HEK293T (cell line): ENCODE data around the gene LRRC45.

Experiments used
- ARNT ChIP-seq: fragments of 450-650 bp; IDR thresholded peaks from 2 replicates; pipeline ENCODE4 v1.6.1; 2017; ENCODE audit warnings: mild to moderate bottlenecking
- BHLHE40 ChIP-seq: fragments of 450-650 bp; IDR thresholded peaks from 2 replicates; pipeline ENCODE4 v1.6.1; 2016; ENCODE audit warnings: mild to moderate bottlenecking, moderate library complexity, borderline replicate concordance
- CTBP1 ChIP-seq: fragments of 450-650 bp; IDR thresholded peaks from 2 replicates; pipeline ENCODE4 v1.6.1; 2016; ENCODE audit warnings: borderline replicate concordance
- FOXA1 ChIP-seq: fragments of 450-650 bp; IDR thresholded peaks from 2 replicates; pipeline ENCODE4 v1.6.1; 2016; ENCODE audit warnings: mild to moderate bottlenecking
- FOXM1 ChIP-seq: fragments of 450-650 bp; IDR thresholded peaks from 2 replicates; pipeline ENCODE4 v1.6.1; 2017; ENCODE audit warnings: mild to moderate bottlenecking, borderline replicate concordance
- SP1 ChIP-seq: fragments of 450-650 bp; IDR thresholded peaks from 2 replicates; pipeline ENCODE4 v1.6.1; 2017
- TARDBP ChIP-seq: fragments of 450-650 bp; IDR thresholded peaks from 2 replicates; pipeline ENCODE4 v1.6.1; 2016
- ZNF384 ChIP-seq: fragments of 450-650 bp; IDR thresholded peaks from 2 replicates; pipeline ENCODE4 v1.6.1; 2016

DNA sequence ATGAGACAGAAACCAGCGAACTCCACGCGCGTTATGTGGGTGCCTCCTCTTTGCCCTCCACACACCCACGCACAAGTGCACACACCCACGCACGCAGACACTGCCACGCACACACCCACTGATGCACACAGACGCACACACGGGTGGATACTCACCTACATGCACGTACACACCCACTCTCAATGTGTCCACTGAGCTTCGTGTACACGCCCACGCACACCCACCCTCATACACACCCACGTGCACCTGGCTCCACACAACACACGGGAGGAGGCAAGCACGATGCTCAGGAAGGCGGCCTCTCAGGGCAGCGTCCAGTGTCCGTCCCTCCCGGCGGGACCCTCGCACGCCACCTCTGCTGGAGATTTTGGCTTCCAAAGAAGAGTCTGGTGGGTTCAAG, 24.3 kb downstream of the LRRC45 start:
- TF ChIP-seq BHLHE40 (no peak), SP1 (no peak), FOXA1 (no peak), ZNF384 (no peak), ARNT (no peak), TARDBP (no peak), FOXM1 (no peak), CTBP1 (no peak)
